PFSK-1 (cell line): Measurements from ENCODE around the gene LUM.

Experiments used
- FOXP2 ChIP-seq: optimal IDR thresholded peaks from 2 replicates; pipeline ENCODE3; 2011; ENCODE audit warnings: borderline replicate concordance, control low read depth, inconsistent platforms; ENCODE audit not compliant: insufficient read depth; ENCODE audit errors: extremely low read length, extremely low read depth
- POLR2AphosphoS5 ChIP-seq: IDR thresholded peaks from 2 replicates; pipeline ENCODE4 v1.6.1; 2012; ENCODE audit warnings: low read depth, mild to moderate bottlenecking, control low read depth, low read length, moderate library complexity
- SIN3A ChIP-seq: IDR thresholded peaks from 2 replicates; pipeline ENCODE4 v1.6.1; 2012; ENCODE audit warnings: mild to moderate bottlenecking, low read length, moderate library complexity, borderline replicate concordance; ENCODE audit not compliant: insufficient read depth
- TAF1 ChIP-seq: IDR thresholded peaks from 2 replicates; pipeline ENCODE4 v1.6.1; 2012; ENCODE audit warnings: low read length, control low read depth, borderline replicate concordance; ENCODE audit not compliant: insufficient read depth
- TF ChIP-seq, protein P1 (sequence below), 2 experiments: IDR thresholded peaks; 2 replicates each; pipeline versions ENCODE4 v1.6.1 to v1.8.0; 2011 to 2012; ENCODE audit warnings: low read depth in 2 of 2, low read length in 2 of 2, control low read depth in 1 of 2, inconsistent platforms in 1 of 2, mild to moderate bottlenecking in 1 of 2, moderate library complexity in 1 of 2; ENCODE audit not compliant: insufficient read depth in 1 of 2

The LUM gene

GRCh38 chr12:91106283-91106682 lies 5.0 kb downstream of the LUM start:
- TF ChIP-seq FOXP2, result no peak
- no peak for TF ChIP-seq SIN3A
- no peak for TF ChIP-seq POLR2AphosphoS5
- TF ChIP-seq, protein P1, sequence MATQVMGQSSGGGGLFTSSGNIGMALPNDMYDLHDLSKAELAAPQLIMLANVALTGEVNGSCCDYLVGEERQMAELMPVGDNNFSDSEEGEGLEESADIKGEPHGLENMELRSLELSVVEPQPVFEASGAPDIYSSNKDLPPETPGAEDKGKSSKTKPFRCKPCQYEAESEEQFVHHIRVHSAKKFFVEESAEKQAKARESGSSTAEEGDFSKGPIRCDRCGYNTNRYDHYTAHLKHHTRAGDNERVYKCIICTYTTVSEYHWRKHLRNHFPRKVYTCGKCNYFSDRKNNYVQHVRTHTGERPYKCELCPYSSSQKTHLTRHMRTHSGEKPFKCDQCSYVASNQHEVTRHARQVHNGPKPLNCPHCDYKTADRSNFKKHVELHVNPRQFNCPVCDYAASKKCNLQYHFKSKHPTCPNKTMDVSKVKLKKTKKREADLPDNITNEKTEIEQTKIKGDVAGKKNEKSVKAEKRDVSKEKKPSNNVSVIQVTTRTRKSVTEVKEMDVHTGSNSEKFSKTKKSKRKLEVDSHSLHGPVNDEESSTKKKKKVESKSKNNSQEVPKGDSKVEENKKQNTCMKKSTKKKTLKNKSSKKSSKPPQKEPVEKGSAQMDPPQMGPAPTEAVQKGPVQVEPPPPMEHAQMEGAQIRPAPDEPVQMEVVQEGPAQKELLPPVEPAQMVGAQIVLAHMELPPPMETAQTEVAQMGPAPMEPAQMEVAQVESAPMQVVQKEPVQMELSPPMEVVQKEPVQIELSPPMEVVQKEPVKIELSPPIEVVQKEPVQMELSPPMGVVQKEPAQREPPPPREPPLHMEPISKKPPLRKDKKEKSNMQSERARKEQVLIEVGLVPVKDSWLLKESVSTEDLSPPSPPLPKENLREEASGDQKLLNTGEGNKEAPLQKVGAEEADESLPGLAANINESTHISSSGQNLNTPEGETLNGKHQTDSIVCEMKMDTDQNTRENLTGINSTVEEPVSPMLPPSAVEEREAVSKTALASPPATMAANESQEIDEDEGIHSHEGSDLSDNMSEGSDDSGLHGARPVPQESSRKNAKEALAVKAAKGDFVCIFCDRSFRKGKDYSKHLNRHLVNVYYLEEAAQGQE (IDR thresholded peaks at IDR 0.05; ENCODE audit: insufficient read depth in 1 of 2, low read depth in 2 of 2, low read length in 2 of 2), result no peak
- TF ChIP-seq TAF1, result no peak

GRCh38 chr12:91105807-91106206 lies 5.5 kb downstream of the LUM start:
- TF ChIP-seq, protein P1 (IDR thresholded peaks at IDR 0.05; ENCODE audit: insufficient read depth in 1 of 2, low read depth in 2 of 2, low read length in 2 of 2), result no peak
- TF ChIP-seq TAF1, result no peak
- TF ChIP-seq FOXP2, result no peak
- TF ChIP-seq POLR2AphosphoS5, result no peak
- no peak for TF ChIP-seq SIN3A

DNA sequence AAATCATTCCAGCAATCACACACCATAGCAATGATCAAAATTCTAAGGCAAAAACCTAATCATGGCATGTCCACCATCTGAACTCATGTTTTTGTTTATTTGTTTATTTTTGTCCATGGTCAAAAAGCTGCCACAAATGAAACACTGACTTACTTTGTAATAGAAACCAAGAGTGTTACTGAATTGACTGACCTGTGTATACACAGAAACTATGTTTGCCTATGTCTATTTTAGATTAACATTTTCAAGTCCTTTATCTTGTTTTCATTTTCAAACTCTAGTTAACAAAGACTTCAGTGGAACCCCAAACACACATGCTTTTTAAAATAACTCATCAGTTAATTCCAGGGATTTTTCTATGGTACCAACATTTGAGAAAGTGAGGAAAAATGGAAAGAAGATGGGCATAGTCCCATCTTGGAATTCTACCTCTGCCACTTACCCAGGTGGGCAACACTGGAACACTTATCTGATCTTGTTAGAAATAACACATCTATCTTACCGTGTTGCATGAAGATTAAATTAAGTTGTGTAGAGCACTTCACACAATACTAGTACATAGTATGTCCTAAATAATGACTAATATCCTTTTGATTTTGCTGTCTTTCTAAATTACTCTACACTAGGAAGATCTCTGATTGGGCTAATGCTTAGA lies 6.4 kb downstream of the LUM start:
- TF ChIP-seq TAF1 (no peak), SIN3A (no peak), FOXP2 (no peak), POLR2AphosphoS5 (no peak)
- TF ChIP-seq, protein P1 (IDR thresholded peaks at IDR 0.05; ENCODE audit: insufficient read depth in 1 of 2, low read depth in 2 of 2, low read length in 2 of 2), result no peak

- TF ChIP-seq FOXP2 (no peak), SIN3A (no peak), TAF1 (no peak), POLR2AphosphoS5 (no peak)
- TF ChIP-seq, protein P1 (IDR thresholded peaks at IDR 0.05; ENCODE audit: insufficient read depth in 1 of 2, low read depth in 2 of 2, low read length in 2 of 2), result no peak
These were observed 7.7 kb downstream of the LUM start for GRCh38 chr12:91103624-91104023.

- TF ChIP-seq, protein P1 (IDR thresholded peaks at IDR 0.05; ENCODE audit: insufficient read depth in 1 of 2, low read depth in 2 of 2, low read length in 2 of 2), result no peak
- TF ChIP-seq FOXP2 (no peak), TAF1 (no peak)
These were observed 8.2 kb downstream of the LUM start for GRCh38 chr12:91103101-91103500.
